ENCODE results near the gene CARMIL1.
A peak's percentile ranks its signal among the peaks of the same experiment; 100 is the strongest.

The CARMIL1 gene

DNA sequence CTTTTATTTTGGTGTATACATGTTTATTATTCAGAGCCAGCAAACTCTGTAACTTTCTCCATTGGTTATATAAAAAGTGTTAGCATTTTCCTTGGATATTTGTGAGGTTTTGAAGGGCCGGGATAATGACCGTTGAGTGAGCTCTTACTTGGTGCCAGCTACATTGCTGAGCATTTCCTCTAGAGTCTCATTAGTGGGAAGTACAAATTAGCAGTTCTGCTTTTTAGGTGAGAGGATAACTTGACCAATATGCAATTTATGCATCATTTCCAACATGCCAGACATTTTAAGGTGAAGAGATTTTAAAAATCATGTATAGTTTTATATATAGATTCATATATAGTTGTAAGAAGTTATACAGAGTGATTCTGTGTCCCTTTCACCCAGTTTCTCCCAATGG, 84.3 kb downstream of the CARMIL1 start:
- Histone ChIP-seq H4K20me1 (ENCODE audit: insufficient read depth, low read length, poor library complexity, severe bottlenecking) (no peaks in the 10 kb centered on the region), H3K9ac (ENCODE audit: low read depth, low read length, poor library complexity, severe bottlenecking) (no peak overlapping the region), H3F3A (ENCODE audit: low read depth) (no peaks in the 10 kb centered on the region), H3K27me3 (ENCODE audit: insufficient read depth, low read length, poor library complexity, severe bottlenecking) (no peaks in the 10 kb centered on the region), H3K9me3 (ENCODE audit: insufficient read depth, low read depth, low read length) (no peaks in the 10 kb centered on the region), H3K9me2 (replicated peaks; ENCODE audit: low read depth, low read length) (no peaks in the 10 kb centered on the region), H3K4me3 (ENCODE audit: low read length, poor library complexity, severe bottlenecking) (no peak overlapping the region), H2AFZ (ENCODE audit: low read length) (no peak overlapping the region), H3K4me2 (ENCODE audit: low read depth, low read length, poor library complexity, severe bottlenecking) (no peak overlapping the region), H3K4me1 (ENCODE audit: insufficient read depth, low read length, poor library complexity, severe bottlenecking) (peaks cover 19% of the 10 kb centered on the region), H3K79me2 (ENCODE audit: insufficient read depth, low read length) (peaks cover 5% of the 10 kb centered on the region; the same call in 1 of the 2 replicates), H3K36me3 (ENCODE audit: insufficient read depth, low read length) (no peaks in the 10 kb centered on the region)
- no peak for TF ChIP-seq EZH2phosphoT487 (IDR thresholded peaks at IDR 0.05; ENCODE audit: borderline replicate concordance)
- no peak for TF ChIP-seq CTCF (conservative IDR thresholded peaks at IDR 0.05; ENCODE audit: low read length)

DNA sequence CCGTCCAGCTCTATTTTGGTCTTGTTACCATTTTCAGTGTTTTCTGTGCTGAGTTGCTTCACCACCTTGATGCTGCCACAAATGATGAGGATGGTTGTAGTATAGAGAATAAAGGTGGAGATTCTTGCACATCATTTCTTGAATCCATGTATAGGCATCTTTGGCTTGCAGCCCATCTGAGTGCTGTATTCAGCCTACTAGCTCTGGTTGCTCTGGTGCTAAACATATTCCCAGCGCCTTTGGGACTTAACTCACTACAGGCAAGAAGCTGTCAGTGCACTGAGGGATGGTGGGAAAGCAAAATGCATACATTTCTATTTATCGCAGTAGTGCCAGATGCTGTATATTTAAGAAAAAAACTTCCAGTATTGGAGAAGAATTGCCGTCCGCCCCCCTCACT, 86.0 kb downstream of the CARMIL1 start:
- H3K36me3 ChIP-seq (ENCODE audit: insufficient read depth, low read length): no peaks in the 10 kb centered on the region
- H2AFZ ChIP-seq (ENCODE audit: low read length): no peak overlapping the region
- TF ChIP-seq EZH2phosphoT487 (IDR thresholded peaks at IDR 0.05; ENCODE audit: borderline replicate concordance): no peak
- no peak for TF ChIP-seq CTCF (conservative IDR thresholded peaks at IDR 0.05; ENCODE audit: low read length)
- H3K9ac ChIP-seq (ENCODE audit: low read depth, low read length, poor library complexity, severe bottlenecking): no peak overlapping the region
- H3K4me2 ChIP-seq (ENCODE audit: low read depth, low read length, poor library complexity, severe bottlenecking): no peak overlapping the region
- no peaks in the 10 kb centered on the region for H3K27me3 ChIP-seq (ENCODE audit: insufficient read depth, low read length, poor library complexity, severe bottlenecking)
- peaks cover 13% of the 10 kb centered on the region for H3K79me2 ChIP-seq (ENCODE audit: insufficient read depth, low read length)
- H3F3A ChIP-seq (ENCODE audit: low read depth): no peaks in the 10 kb centered on the region
- peaks cover 36% of the 10 kb centered on the region for H3K4me1 ChIP-seq (ENCODE audit: insufficient read depth, low read length, poor library complexity, severe bottlenecking)
- no peak overlapping the region for H3K4me3 ChIP-seq (ENCODE audit: low read length, poor library complexity, severe bottlenecking)
- no peaks in the 10 kb centered on the region for H3K9me3 ChIP-seq (ENCODE audit: insufficient read depth, low read depth, low read length)
- H4K20me1 ChIP-seq (ENCODE audit: insufficient read depth, low read length, poor library complexity, severe bottlenecking): no peaks in the 10 kb centered on the region
- H3K9me2 ChIP-seq (replicated peaks; ENCODE audit: low read depth, low read length): no peaks in the 10 kb centered on the region

- peak overlapping the region; percentile 71 for H3K4me2 ChIP-seq (ENCODE audit: low read depth, low read length, poor library complexity, severe bottlenecking)
- H3K36me3 ChIP-seq (ENCODE audit: insufficient read depth, low read length): no peaks in the 10 kb centered on the region
- H4K20me1 ChIP-seq (ENCODE audit: insufficient read depth, low read length, poor library complexity, severe bottlenecking): no peaks in the 10 kb centered on the region
- peak overlapping the region; percentile 69 for H2AFZ ChIP-seq (ENCODE audit: low read length)
- no peaks in the 10 kb centered on the region for H3K9me3 ChIP-seq (ENCODE audit: insufficient read depth, low read depth, low read length)
- TF ChIP-seq EZH2phosphoT487 (IDR thresholded peaks at IDR 0.05; ENCODE audit: borderline replicate concordance) (no peak), CTCF (conservative IDR thresholded peaks at IDR 0.05; ENCODE audit: low read length) (no peak)
- no peaks in the 10 kb centered on the region for H3K27me3 ChIP-seq (ENCODE audit: insufficient read depth, low read length, poor library complexity, severe bottlenecking)
- H3K9me2 ChIP-seq (replicated peaks; ENCODE audit: low read depth, low read length): no peaks in the 10 kb centered on the region
- H3K4me1 ChIP-seq (ENCODE audit: insufficient read depth, low read length, poor library complexity, severe bottlenecking): peaks cover 39% of the 10 kb centered on the region
- H3F3A ChIP-seq (ENCODE audit: low read depth): no peaks in the 10 kb centered on the region
- H3K9ac ChIP-seq (ENCODE audit: low read depth, low read length, poor library complexity, severe bottlenecking): peak overlapping the region; percentile 45
- H3K4me3 ChIP-seq (ENCODE audit: low read length, poor library complexity, severe bottlenecking): peak overlapping the region; percentile 60
- H3K79me2 ChIP-seq (ENCODE audit: insufficient read depth, low read length): peaks cover 10% of the 10 kb centered on the region; the same call in 1 of the 2 replicates
Observed at GRCh38 chr6:25366903-25367545, 87.8 kb downstream of the CARMIL1 start.
